ENCODE measurements around the gene OPTN.
"Not testable (repeated sequence)": the region's sequence is repeated elsewhere in the genome, so short reads cannot be mapped to it uniquely, and the experiment has no call there.

OPTN gene

GRCh38 chr10:13099666-13100348 lies at the start of gene OPTN:
TSS of gene OPTN (plus strand) at chr10:13100163. CDS start at chr10:13109123, 8,960 bp downstream.
- DNase-seq: peak; percentile 85

DNA sequence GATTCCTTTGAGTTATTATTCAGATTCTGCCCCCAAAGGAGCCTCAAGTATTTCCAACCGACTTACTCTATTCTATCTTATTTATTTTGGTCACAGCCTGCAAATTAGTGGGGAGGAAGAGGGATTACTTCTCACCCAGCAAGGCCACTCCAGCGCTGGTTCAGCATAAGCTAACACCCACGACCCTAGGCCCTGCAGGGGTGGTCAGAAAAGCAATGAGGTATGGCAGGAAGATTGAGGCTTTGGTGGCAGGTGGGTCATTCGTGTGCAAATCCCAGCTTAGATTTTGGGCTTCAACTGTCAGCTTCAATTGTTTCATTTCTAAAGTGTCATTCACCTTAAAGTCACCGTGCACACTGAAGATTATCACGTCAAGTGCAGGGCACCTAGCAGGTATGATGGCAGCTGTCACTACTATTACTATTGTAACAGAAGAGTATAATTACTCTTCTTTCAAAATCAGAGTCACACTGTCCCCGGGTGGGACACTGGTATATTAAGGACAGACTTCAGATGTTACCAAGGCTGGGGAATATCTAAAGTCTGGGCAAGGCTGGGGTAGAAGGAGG lies 48.8 kb upstream of the OPTN start:
- no peak for DNase-seq

DNA sequence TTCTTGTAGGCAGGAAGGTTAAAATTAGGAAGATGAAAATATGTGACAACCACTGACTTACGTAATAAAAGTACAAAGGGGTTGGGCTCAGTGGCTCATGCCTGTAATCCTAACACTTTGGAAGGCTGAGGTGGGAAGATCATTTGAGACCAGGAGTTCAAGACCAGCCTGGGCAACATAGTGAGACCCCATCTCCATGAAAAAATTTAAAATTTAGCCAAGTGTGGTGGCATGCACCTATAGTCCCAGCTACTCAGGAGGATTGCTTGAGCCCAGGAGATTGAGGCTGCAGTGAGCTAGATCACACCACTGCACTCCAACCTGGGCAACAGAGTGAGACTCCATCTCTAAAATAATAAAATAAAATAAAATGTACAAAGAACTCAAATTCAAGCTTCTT lies 46.8 kb upstream of the OPTN start:
- not testable (repeated sequence) for DNase-seq

DNA sequence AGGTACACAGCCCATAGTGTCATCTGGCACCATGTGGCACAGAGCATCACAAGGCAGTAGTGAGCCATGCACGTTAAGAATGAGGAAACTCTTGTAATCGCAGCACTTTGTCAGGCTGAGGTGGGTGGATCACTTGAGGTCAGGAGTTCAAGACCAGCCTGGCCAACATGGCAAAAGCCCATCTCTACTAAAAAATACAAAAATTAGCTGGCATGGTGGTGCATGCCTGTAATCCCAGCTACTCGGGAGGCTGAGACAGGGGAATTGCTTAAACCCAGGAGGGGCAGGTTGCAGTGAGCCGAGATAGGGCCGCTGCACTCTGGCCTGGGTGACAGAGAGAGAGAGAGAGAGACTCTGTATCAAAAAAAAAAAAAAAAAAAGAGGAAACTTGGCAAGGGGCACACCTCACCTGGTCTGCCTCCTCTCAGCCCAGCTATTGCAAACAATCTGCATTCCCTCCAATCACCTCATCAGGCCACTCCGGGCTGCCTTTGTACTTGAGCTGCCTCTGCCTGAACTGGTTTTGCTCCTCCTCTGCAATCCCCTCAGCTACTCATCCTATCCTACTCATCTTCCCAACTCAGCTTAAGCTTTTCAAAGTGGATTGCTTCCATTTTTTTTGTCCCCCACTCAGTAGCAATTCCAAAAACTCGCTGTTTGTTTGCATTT lies 46.0 kb upstream of the OPTN start:
- no peak for DNase-seq

- no peak for DNase-seq
Observed at GRCh38 chr10:13054844-13055243, 45.1 kb upstream of the OPTN start.

DNA sequence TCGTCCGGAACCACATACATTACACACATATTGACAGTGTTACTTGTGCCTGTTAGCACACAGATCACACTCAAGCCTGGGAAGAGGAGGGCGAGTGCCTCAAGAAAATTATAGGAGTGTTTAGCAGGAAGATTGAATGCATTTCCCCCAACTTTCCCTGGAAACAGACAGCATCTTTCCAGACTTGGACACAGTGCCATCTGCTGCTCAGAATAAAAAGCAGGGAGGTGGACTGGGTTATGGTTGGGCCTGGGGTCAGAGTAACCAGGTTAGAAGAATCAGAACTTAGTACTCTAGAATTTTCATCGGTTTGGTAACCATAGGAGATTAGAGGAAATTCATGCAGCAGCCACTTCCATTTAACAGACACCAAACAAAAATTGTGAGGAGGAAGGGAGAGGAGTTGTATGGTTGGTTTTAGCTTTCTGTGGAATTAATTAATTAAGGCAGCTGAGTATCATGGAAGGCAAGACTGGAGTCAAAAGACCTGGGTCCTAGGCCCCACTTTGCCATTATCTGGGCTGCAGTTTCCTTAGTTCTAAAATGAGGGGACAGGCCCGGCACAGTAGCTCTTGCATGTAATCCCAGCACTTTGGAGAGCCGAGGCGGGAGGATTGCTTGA lies 43.4 kb upstream of the OPTN start:
- no peak for DNase-seq

DNA sequence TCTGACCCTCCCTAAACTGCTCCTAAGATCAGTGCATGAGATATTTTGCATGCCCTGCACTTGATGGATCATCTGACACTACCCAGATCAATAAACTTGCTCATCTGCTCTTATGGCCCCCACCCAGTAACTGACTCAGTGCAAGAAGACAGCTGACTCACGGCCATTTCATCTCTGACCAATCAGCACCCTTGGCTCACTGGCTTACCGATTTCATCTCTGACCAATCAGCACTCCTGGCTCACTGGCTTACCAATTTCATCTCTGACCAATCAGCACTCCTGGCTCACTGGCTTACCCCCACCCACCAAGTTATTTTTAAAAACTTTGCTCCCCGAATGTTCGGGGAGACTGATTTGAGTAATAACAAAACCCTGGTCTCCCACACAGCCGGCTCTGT lies 37.2 kb upstream of the OPTN start:
- no peak for DNase-seq

DNA sequence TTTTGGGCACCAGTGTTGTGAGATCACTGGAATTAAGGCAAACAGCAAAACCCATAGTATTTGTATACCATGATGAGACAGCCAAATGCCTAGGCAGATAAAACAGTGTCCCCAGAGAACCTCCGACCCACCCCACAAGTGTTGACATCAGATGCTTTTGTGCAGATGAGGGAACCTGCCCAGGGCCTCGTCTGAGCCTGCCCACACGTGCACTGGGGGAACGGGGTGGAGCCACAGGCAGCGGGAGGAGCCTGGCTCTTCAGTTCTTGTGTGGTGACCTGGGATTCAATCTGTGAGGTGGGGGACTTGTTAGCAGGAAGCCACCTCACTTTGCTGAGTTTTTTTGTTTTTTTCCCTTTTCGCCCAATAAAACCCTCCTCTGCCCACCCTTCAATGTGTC lies 33.4 kb upstream of the OPTN start:
- no peak for DNase-seq

- no peak for DNase-seq
Observed at GRCh38 chr10:13067431-13067830, 32.5 kb upstream of the OPTN start.

- DNase-seq: no peak
Observed at GRCh38 chr10:13068071-13068470, 31.9 kb upstream of the OPTN start.

DNA sequence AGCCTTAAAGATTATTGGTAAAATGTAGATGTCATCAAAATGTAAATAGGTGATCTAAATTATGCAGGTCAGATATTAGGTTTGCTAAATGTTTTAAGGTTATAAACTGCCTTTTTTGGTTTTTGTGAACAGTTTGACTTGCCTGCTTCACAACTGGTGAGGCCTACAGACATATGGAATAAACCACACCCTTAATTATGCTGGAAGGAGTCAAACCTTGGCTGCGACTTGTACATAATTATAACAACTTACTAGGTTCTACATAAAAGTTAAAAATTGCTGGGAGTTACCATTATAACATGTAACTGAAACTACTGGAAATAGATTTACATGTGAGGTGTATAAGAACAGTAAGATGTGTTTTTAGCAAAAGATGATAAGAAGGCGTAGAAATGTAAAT lies 31.5 kb upstream of the OPTN start:
- DNase-seq: no peak

GRCh38 chr10:13072339-13072738 lies 27.6 kb upstream of the OPTN start:
- no peak for DNase-seq

GRCh38 chr10:13074563-13075451 lies 25.2 kb upstream of the OPTN start:
- peak; percentile 63 for DNase-seq

DNA sequence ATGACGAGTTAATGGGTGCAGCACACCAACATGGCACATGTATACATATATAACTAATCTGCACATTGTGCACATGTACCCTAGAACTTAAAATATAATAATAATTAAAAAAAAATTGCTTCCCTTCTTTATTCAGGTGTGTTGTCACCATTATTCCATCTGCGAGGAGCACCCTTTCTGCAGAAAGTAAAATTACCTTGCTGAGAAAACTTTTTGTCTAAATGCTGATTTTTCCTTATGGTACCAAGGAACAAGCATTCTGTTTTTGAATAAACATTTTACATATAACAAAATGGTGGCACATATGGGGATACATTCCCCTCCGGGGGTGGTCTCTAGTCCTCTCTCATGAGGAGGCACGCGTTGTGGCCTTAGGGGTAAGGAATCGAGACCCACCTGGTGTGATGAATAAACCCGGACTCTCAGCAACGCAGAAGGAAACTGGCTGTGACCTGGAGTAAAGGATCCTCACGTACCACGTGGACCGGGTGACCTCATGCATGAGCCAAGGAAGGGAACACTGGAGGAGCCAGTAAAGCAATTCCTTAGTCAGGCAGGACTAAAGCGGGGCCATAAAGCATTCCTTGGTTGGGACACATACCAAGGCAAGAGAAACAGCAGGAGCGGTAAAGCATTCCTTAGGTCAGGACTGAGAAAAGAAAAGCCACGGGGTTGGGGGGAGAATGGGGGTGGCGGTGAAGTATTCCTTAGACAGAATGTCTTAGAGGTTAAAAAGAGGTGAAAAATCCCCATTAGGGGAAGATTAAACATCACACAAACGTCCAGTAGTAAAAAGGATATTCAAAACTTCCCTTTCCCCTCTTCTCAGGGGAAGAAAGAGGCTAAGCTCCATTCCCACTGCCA lies 20.8 kb upstream of the OPTN start:
- no peak for DNase-seq

GRCh38 chr10:13079776-13080050 lies 20.2 kb upstream of the OPTN start:
- DNase-seq: no peak

DNA sequence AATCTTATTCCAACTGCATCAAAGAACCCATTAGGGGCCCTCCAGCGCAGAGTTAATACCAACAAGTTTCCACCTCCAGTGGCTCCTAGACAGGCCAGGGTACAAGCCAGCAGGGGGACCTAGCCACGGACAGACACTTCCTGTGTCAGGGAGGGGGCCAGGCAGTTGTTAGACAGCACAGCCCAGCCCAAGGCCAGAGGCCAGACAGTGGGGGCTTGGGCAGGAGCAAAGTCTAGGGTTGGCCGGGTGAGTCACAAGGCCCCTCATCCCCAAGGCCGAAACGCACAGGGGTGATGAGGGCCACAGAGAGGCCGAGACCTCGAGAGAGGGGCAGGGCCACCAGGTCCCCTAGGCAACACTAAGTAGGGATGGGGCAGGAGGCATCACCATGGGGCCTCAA lies 19.3 kb upstream of the OPTN start:
- no peak for DNase-seq

- DNase-seq: not testable (repeated sequence)
Observed at GRCh38 chr10:13083700-13084099, 16.3 kb upstream of the OPTN start.

- no peak for DNase-seq
Observed at GRCh38 chr10:13086056-13086455, 13.9 kb upstream of the OPTN start.

DNA sequence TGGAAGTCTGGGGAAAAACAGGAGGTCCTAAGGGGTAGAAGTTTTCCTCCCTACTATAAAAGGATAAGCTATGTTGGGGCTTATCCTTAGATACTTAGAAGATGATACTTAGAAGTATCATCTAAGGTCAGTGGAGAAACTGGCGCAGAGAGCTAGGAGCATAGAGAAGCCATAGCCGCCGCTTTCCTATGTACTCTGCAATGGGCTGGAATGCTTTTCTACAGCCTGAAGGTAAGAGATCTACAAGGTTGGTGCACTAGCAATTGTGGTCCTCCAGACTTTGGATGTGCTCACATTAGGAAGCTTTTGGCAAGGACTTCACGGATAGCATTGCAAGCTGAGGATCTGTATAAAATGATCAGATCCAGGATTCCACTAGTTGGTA lies 12.4 kb upstream of the OPTN start:
- DNase-seq: no peak

GRCh38 chr10:13087986-13088618 lies 11.9 kb upstream of the OPTN start:
- DNase-seq: peak; percentile 16

- no peak for DNase-seq
Observed at GRCh38 chr10:13089345-13089744, 10.6 kb upstream of the OPTN start.

DNA sequence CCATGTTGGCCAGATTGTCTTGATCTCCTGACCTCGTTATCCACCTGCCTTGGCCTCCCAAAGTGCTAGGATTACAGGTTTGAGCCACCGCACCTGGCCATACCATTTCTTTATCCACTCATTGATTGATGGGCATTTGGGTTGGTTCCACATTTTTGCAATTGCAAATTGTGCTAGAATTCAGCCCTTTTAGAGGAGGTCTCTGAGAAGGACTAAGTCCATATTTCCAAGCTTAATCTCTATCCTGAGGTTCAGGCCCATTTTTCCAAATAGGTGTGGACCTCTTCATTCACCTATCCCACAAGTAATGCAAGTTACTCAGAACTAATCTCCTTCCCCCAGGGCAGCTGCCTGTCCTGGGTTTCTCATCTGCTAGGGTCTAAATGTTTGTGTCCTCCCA lies 9.7 kb upstream of the OPTN start:
- no peak for DNase-seq
